Measurements from ENCODE around the gene GPC3. TPM values are rescaled to one million over a fixed set of nuclear protein-coding genes. Genes with fewer than 3 reads are reported as not detected.

The GPC3 gene
- total and polyA plus RNA-seq, 7 donors = 0.43 to 2.3 (median 1.4) TPM

- WGBS, 3 donors = 55 to 76% (median 75%) methylated on average over 3 of the region's 3 CpGs
- TF ChIP-seq CTCF (IDR thresholded peaks at IDR 0.05) = no peak
- intact Hi-C loops (cut with DNase I) = loop anchor here (5.0 to 10.0 kb wide), 4 partner anchors 132 to 607 kb away; no protein-coding TSS in a partner anchor
Measured at GRCh38 chrX:133789829-133790228, 195.6 kb downstream of the GPC3 start.

GRCh38 chrX:133786382-133786781 is 199.0 kb downstream of the GPC3 start:
- peaks cover 0 to 11% (median 0%) of the 10 kb centered on the region in 3 donors for H3K27me3 ChIP-seq (ENCODE audit: insufficient read depth in 3 of 3, low read length in 2 of 3)
- intact Hi-C loops (cut with DNase I) = no loop called here
- no peak overlapping the region for H3K4me3 ChIP-seq
- TF ChIP-seq CTCF (IDR thresholded peaks at IDR 0.05) = no peak
- no peak overlapping the region for H3K27ac ChIP-seq
- H3K4me1 ChIP-seq = no peaks in the 10 kb centered on the region
- 80 to 97% (median 86%) methylated on average over 6 to 8 of the region's 8 CpGs for WGBS, 3 donors
- no peaks in the 10 kb centered on the region for H3K36me3 ChIP-seq (ENCODE audit: insufficient read depth in 1 of 2, low read depth in 1 of 2)
- DNase-seq = no peak
- no peak for ATAC-seq
- no peaks in the 10 kb centered on the region for H3K9me3 ChIP-seq

More at GRCh38 chrX:133789829-133790228, 195.6 kb downstream of the GPC3 start:
- ATAC-seq (no peak), DNase-seq (no peak)
- no peaks in the 10 kb centered on the region for H3K9me3 ChIP-seq
- no peak overlapping the region for H3K27ac ChIP-seq
- peaks cover 0 to 11% (median 0%) of the 10 kb centered on the region in 3 donors for H3K27me3 ChIP-seq (ENCODE audit: insufficient read depth in 3 of 3, low read length in 2 of 3)
- H3K4me1 ChIP-seq = no peaks in the 10 kb centered on the region
- no peak overlapping the region for H3K4me3 ChIP-seq
- no peaks in the 10 kb centered on the region for H3K36me3 ChIP-seq (ENCODE audit: insufficient read depth in 1 of 2, low read depth in 1 of 2)

- Histone ChIP-seq H3K9me3 (no peaks in the 10 kb centered on the region), H3K27me3 (ENCODE audit: insufficient read depth in 3 of 3, low read length in 2 of 3) (peaks cover 0 to 3% (median 0%) of the 10 kb centered on the region in 3 donors), H3K4me1 (no peaks in the 10 kb centered on the region), H3K27ac (no peak overlapping the region), H3K4me3 (no peak overlapping the region), H3K36me3 (ENCODE audit: insufficient read depth in 1 of 2, low read depth in 1 of 2) (no peaks in the 10 kb centered on the region)
- intact Hi-C loops (cut with DNase I) = no loop called here
- no peak for TF ChIP-seq CTCF (IDR thresholded peaks at IDR 0.05)
- no peak for DNase-seq
- 72 to 92% (median 88%) methylated on average over 2 of the region's 2 CpGs for WGBS, 3 donors
- no peak for ATAC-seq
Measured at GRCh38 chrX:133783274-133783673, 202.1 kb downstream of the GPC3 start.

GRCh38 chrX:133781174-133781573 is 204.2 kb downstream of the GPC3 start:
- WGBS, 3 donors = 52 to 83% (median 58%) methylated on average over 1 of the region's 1 CpG

More at GRCh38 chrX:133781174-133781573, 204.2 kb downstream of the GPC3 start:
- H3K4me1 ChIP-seq = no peaks in the 10 kb centered on the region
- H3K9me3 ChIP-seq = no peaks in the 10 kb centered on the region
- no peak overlapping the region for H3K27ac ChIP-seq
- intact Hi-C loops (cut with DNase I) = no loop called here
- ATAC-seq (no peak), DNase-seq (no peak)
- TF ChIP-seq CTCF (IDR thresholded peaks at IDR 0.05) = no peak
- H3K27me3 ChIP-seq (ENCODE audit: insufficient read depth in 3 of 3, low read length in 2 of 3) = peaks cover 0 to 3% (median 0%) of the 10 kb centered on the region in 3 donors
- no peaks in the 10 kb centered on the region for H3K36me3 ChIP-seq (ENCODE audit: insufficient read depth in 1 of 2, low read depth in 1 of 2)
- no peak overlapping the region for H3K4me3 ChIP-seq
